HuH-7 (cell line): ENCODE data around the gene TLCD3B.
"Not testable (repeated sequence)": the region's sequence is repeated elsewhere in the genome, so short reads cannot be mapped to it uniquely, and the experiment has no call there.

ENCODE experiments used
- DNase-seq: peaks from one replicate; pipeline ENCODE4 v3.0.0; 2011; ENCODE audit warnings: low spot score

TLCD3B gene

DNA sequence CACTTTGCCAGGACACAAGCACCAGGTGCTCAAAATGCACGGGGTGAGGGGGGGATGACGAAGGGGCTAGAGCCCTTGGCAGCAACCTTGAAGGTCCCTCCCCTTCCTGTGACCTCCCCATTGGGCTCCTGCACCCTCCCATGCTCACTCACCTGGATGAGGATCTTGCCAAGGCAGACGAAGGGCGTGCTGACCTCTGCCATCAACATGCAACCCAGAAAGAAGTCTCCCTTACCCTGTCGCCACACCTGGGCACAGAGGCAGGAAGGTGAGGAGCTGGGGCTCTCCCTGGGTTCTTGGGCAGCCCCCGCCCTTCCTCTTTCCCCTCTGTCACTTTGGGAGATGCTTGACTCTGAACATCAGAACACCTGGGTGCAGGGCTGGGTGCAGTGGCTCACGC is 5.5 kb downstream of the TLCD3B start:
- DNase-seq, result no peak

GRCh38 chr16:30025156-30025555 is 5.9 kb downstream of the TLCD3B start:
- no peak for DNase-seq

DNA sequence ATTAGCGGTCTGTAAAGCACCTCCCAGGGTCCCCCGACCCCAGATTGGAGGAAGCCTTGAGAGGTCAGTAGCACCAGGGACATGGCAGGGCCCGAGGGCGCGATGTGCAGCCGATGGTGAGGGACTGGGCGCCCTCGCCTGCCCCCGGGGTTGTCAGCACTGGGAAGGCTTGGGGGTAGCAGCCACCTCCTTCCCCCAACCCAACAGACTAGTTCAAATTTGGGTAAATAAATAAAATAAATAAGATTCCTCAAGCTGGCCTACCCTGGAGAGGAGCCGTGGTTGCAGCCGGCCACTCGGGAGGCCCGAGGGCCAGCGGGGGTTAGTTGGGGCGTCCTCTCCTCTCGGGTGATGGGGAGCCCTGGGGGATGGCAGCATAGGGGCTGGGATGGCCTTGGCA is 6.6 kb downstream of the TLCD3B start:
- DNase-seq, result no peak

GRCh38 chr16:30023586-30023985 is 7.5 kb downstream of the TLCD3B start:
- DNase-seq, result no peak

DNA sequence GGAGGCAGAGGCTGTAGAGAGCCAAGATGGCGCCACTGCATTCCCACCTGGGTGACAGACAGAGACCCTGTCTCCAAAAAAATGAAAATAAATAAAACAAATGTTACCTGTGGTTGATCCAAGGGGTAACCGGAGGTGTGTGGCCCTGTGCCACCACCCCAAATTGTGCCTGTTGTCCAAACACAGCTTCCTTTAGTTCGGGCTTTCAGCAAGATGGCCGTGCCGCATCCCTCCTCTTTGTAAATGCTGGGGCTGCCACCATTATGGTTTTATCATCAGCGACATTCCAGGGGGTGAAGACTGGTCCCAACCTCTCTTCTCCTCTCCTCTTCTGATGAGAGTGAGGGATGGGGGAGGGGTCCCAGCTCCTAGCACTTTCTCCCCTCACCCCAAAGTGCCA is 8.2 kb downstream of the TLCD3B start, which contains the start of gene C16orf92:
Gene C16orf92, plus strand, starts transcription at position 312 of the 400 bp plus-strand sequence. CDS start 143 bp downstream, outside the sequence.
- no peak for DNase-seq

DNA sequence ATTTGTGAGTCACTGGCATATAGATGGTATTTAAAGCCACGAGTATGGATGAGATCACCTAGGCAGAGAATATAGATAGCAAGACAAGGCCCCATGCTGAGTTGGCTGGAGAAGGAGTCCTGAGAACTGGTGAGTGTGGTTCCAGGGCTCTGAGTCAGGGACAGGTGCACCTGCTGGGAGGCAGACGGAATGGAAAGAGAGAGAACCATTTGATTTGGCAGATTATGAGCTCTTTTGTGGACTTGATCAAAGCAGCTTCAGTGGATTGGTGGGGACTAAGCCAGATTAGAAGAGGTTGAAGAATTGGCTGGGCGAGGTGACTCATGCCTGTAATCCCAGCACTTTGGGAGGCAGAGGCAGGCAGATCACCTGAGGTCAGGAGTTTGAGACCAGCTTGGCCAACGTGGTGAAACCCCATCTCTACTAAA is 12.3 kb downstream of the TLCD3B start:
- DNase-seq, result no peak

DNA sequence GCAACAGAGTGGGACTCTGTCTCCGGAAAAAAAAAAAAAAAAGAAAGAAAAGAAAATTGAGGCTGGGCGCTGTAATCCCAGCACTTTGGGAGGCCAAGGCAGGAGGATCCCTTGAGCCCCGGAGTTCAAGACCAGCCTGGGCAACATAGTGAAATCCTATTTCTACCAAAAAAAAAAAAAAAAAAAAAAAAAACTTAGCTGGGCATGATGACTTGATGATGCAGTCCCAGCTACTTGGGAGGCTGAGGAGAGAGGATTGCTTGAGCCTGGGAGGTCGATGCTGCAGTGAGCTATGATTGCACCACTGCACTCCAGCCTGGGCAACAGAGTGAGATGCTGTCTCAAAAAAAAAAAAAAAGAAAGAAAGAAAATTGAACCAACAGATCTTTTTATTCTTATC is 13.1 kb downstream of the TLCD3B start:
- not testable (repeated sequence) for DNase-seq

DNA sequence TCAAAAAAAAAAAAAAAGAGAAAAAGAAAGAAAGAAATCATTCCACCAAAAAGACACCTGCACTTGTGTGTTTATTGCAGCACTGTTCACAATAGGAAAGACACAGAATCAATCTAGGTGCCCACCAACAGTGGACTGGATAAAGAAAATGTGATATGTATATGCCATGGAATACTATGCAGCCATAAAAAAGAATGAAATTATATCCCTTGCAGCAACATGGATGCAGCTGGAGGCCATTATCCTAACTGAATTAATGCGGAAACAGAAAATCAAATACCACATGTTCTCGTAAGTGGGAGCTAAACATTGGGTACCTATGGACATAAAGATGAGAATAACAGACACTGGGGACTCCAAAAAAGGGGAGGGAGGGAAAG is 13.8 kb downstream of the TLCD3B start:
- no peak for DNase-seq

DNA sequence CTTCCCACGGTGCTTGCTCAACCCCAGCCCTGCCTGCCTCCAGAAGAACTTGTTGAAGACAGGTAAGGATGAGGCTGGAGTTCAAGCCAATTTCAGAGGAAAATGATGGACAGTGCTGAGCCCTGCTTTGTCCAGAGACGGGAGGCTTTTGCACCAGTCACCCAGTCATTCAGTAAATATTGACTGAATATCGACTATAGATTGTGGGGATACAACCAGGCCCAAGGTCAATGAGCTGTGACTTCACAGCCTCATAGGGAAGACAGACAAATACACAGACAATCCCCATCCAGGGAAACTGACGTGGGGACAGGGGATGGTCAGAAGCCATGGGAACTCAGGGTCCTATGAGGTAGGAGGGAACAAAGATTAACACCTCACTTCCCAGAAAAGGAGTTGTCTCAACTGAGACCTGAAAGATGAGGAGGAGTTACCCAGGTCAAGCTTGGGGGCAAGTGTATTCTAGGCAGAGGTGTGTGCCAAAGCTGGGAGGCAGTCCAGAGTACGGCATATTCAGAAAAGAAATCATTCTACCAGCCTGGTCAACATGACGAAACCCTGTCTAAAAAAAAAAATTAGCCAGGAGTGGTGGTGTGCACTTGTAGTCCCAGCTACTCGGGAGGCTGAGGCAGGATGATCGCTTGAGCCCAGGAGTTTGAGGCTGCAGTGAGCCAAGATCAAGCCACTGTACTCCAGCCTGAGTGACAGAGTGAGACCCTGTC is 14.4 kb downstream of the TLCD3B start:
- no peak for DNase-seq

DNA sequence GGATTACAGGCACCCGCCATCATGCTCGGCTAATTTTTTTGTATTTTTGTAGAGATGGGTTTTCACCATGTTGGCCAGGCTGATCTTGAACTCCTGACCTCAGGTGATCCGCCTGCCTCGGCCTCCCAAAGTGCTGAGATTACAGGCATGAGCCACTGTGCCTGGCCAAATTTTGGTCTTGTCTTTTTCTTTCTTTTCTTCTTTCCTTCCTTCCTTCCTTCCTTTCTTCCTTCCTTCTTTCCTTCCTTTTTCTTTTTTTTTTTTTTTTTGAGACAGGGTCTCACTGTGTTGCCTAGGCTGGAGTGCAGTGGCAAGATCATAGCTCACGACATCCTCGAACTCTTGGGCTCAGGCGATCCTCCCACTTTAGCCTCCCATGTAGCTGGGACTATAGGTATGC is 15.6 kb downstream of the TLCD3B start:
- not testable (repeated sequence) for DNase-seq

DNA sequence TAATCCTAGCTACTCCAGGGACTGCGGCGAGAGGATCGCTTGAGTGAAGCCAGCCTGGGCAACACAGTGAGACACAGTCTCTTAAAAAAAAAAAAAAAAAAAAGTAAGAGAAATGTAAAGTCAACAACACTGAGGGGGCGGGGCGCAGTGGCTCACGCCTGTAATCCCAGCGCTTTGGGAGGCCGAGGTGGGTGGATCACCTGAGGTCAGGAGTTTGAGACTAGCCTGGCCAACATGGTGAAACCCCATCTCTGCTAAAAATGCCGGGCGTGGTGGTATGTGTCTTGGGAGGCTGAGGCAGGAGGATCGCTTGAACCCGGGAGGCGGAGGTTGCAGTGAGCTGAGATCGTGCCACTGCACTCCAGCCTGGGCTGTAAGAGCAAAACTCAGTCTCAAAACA is 18.5 kb downstream of the TLCD3B start:
- not testable (repeated sequence) for DNase-seq

DNA sequence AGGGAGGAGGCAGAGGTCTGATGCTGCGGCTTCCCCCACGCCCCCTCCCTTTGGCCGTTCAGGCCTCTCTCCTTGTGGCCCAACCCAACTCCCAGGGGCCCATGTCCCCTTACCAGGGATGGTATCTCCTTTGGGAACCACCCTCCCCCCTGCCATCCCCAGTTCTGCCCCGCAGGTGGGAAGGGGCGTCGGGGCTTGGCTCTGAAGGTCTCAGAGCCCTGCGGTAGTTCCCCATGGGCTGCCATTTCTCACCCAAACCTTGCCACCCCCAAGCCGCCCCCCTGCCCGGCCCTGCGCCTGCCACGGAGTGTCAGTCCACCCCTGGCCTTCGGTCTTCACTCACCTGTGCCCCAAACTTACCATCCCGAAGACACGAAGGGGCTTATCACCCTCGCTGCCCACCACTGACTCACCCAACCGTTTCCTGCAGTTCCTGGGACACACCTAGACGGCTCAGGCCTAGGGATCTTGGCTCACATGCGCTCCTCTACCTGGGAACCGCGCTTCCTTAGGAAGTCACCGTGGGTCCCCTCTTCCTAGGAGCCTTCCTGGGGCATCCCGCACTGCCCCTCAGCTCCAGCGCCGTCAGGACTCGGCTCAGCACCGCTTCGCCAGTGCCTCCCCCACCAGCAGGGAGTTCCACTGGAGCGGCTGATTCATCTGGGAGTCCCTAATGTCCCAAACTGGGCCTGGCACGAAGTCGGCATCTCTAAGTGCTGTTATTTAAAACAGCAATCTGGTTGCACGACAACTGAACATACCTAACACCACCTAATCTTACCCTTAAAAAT is 19.2 kb downstream of the TLCD3B start:
- no peak for DNase-seq

DNA sequence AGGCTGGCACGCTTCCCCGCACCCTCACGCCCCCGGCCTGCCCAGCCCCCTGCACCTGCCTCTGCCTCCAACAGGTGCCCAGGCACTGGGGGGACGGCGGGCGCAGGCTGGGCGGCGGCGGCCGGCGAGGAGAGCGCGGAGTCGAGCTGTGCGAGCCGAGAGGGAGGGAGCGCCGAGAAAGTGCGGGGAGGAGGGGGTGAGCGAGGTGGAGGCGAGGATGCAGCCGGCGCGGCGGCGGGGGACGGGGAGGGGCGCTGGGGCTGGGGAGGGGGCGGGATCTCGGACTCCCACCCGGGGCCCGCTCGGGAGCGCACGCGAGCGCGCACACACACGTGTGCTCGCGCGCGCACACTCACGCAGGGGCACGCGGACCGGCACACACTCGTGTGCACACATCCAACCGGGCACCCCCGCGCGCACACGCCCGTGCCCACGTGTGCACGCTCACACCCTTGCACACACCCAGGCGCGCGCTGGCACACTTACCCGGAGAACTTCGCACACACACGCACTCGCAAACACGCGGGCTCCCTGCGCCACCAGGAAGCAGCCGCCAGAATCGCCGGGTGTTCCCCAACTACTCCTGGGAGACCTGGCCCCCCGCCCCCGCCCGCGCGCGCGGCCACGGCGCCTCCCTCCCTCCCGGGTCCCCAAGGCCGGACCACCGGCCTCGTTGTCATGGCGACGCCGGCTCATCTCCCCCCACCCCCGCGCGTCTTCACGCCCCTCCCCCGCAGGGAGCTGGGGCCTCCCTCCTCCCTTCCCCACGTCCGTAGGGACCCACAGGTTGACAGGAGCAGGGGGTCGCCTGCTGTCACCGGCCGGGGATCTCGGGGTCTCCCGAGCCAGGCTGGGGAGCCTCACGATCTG is 20.0 kb downstream of the TLCD3B start, which contains the start of gene DOC2A:
Gene DOC2A, minus strand, starts transcription at position 184 of the 870 bp plus-strand sequence. CDS start 805 bp downstream, outside the sequence.
- DNase-seq, result no peak

GRCh38 chr16:30009990-30010843 is 20.9 kb downstream of the TLCD3B start:
- no peak for DNase-seq

- DNase-seq, result no peak
Measured at GRCh38 chr16:30009085-30009862, 21.8 kb downstream of the TLCD3B start.

DNA sequence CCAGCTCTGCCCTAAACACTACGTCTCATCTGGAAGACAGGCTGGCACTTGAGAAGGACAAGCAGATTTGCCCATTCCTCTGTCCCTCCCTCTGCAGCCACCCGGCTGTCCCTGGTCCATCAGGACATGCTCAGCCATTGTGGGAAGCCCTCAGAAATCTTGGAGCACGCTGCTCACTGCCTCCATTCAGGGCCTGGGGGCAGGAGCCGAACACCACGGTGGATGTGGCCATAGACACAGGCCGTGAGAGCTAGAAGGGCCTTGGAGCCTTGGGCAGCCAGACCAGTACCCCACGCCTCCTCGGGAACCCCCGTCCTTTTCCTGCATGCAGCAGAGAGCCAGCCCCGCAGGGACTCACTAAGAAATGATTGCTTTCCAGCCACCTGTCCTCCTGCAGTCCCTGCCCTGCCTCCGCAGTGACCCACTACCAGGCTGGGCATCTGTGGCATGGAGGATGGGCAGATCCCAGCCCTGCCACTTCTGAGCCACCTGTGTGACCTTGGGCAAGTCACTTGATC is 23.6 kb downstream of the TLCD3B start:
- no peak for DNase-seq

GRCh38 chr16:30006659-30007377 is 24.3 kb downstream of the TLCD3B start:
- no peak for DNase-seq

- no peak for DNase-seq
Measured at GRCh38 chr16:30006095-30006473, 25.0 kb downstream of the TLCD3B start.

DNA sequence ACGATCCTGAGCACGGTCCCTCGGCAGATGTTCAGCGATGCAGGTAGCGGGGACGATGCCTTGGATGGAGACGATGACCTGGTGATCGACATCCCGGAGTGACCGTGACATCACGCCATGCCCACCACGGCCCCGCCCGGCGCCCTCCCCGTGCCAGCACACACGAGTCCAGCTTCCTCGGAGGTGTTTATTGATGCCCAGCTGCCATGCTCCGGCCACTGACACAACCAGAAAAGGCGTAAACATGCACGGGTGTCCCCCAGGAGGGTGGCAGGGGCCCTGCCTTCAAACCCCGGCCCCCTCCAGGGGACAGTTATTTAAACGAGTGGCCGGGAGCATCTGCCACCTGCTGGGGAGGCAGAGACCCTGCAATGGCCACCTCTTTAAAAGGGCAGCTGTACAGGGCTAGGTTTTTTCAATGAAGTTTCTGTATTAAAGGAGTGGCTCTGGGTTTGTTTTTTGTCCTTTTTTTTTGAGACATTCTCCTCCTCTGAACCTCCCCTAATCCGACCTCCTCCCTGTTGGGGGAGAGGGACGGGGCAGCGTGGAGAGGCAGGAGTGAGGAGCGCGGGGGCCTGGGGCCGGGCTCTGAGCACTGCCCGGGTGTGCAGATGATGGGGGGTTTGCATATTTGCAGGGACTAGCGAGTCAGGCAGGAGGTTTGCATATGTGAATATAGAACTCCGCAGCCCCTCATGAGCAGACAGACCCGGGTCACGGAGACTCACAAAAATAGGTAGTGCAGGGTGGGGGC is 25.6 kb downstream of the TLCD3B start:
- peak; percentile 96 for DNase-seq
